Measurements from ENCODE around the gene FAH.

DNA sequence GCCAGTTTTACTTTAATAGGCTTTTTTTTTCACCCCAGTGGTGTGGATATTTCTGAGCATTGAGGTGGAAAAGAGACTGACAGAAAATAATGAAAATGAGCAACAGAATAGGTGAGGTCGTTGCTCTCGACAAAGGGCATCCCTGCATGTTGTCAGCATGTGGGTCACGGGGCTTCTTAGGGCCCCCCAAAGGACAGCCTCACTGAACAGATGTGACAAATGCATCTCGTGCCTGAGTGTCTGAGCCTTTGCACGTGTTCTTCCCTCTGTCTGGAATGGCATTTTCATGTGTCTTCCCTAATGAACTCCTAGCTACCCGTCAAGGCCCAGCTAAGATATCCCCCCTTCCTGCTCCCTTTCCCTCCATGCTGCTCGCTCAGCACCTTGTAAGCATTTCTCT is 31.8 kb downstream of the FAH start:
- TF ChIP-seq PPARA (CRISPR knock-in tag; IDR thresholded peaks at IDR 0.05; ENCODE audit: borderline replicate concordance), result no peak
- TF ChIP-seq, protein P1, sequence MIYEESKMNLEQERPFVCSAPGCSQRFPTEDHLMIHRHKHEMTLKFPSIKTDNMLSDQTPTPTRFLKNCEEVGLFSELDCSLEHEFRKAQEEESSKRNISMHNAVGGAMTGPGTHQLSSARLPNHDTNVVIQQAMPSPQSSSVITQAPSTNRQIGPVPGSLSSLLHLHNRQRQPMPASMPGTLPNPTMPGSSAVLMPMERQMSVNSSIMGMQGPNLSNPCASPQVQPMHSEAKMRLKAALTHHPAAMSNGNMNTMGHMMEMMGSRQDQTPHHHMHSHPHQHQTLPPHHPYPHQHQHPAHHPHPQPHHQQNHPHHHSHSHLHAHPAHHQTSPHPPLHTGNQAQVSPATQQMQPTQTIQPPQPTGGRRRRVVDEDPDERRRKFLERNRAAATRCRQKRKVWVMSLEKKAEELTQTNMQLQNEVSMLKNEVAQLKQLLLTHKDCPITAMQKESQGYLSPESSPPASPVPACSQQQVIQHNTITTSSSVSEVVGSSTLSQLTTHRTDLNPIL (CRISPR knock-in tag; IDR thresholded peaks at IDR 0.05; ENCODE audit: low read depth), result no peak
- no peak for TF ChIP-seq GLIS3 (CRISPR knock-in tag; IDR thresholded peaks at IDR 0.05)
- TF ChIP-seq, protein P2, sequence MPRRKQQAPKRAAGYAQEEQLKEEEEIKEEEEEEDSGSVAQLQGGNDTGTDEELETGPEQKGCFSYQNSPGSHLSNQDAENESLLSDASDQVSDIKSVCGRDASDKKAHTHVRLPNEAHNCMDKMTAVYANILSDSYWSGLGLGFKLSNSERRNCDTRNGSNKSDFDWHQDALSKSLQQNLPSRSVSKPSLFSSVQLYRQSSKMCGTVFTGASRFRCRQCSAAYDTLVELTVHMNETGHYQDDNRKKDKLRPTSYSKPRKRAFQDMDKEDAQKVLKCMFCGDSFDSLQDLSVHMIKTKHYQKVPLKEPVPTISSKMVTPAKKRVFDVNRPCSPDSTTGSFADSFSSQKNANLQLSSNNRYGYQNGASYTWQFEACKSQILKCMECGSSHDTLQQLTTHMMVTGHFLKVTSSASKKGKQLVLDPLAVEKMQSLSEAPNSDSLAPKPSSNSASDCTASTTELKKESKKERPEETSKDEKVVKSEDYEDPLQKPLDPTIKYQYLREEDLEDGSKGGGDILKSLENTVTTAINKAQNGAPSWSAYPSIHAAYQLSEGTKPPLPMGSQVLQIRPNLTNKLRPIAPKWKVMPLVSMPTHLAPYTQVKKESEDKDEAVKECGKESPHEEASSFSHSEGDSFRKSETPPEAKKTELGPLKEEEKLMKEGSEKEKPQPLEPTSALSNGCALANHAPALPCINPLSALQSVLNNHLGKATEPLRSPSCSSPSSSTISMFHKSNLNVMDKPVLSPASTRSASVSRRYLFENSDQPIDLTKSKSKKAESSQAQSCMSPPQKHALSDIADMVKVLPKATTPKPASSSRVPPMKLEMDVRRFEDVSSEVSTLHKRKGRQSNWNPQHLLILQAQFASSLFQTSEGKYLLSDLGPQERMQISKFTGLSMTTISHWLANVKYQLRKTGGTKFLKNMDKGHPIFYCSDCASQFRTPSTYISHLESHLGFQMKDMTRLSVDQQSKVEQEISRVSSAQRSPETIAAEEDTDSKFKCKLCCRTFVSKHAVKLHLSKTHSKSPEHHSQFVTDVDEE (CRISPR knock-in tag; IDR thresholded peaks at IDR 0.05), result no peak
- no peak for TF ChIP-seq ARNTL (CRISPR knock-in tag; IDR thresholded peaks at IDR 0.05; ENCODE audit: borderline replicate concordance, low read depth)
- TF ChIP-seq, protein P3, sequence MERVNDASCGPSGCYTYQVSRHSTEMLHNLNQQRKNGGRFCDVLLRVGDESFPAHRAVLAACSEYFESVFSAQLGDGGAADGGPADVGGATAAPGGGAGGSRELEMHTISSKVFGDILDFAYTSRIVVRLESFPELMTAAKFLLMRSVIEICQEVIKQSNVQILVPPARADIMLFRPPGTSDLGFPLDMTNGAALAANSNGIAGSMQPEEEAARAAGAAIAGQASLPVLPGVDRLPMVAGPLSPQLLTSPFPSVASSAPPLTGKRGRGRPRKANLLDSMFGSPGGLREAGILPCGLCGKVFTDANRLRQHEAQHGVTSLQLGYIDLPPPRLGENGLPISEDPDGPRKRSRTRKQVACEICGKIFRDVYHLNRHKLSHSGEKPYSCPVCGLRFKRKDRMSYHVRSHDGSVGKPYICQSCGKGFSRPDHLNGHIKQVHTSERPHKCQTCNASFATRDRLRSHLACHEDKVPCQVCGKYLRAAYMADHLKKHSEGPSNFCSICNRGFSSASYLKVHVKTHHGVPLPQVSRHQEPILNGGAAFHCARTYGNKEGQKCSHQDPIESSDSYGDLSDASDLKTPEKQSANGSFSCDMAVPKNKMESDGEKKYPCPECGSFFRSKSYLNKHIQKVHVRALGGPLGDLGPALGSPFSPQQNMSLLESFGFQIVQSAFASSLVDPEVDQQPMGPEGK (CRISPR knock-in tag; IDR thresholded peaks at IDR 0.05; ENCODE audit: borderline replicate concordance), result no peak
- no peak for TF ChIP-seq OSR1 (CRISPR knock-in tag; IDR thresholded peaks at IDR 0.05)
